A673 (cell line): Measurements from ENCODE around the gene CTNNA1. TPM values are rescaled to one million over a fixed set of nuclear protein-coding genes. Genes with fewer than 3 reads are reported as not detected.
A peak's percentile ranks its signal among the peaks of the same experiment; 100 is the strongest.

ENCODE experiments used
- BruUV-seq: library from RNA; stranded (reverse); fragments of 400-500 nt; replicated peaks from 2 replicates; lab custom pipeline; 2021; lab: Mats Ljungman, UMichigan
- CTCF ChIA-PET: fragments of 300-600 bp; sonication (Branson Sonifier 250); formaldehyde crosslinking; loops from one replicate; lab custom pipeline; 2022; ENCODE audit warnings: antibody characterized with exemption; lab: Charles Lee
- POLR2A ChIA-PET: fragments of 300-600 bp; sonication (Branson Sonifier 250); formaldehyde crosslinking; loops from one replicate; lab custom pipeline; 2022; ENCODE audit warnings: antibody characterized with exemption; ENCODE audit not compliant: low non-redundant PET; lab: Charles Lee
- DNase-seq: peaks from one replicate; pipeline ENCODE4 v3.0.0-alpha.2; 2015; ENCODE audit warnings: low spot score
- H3K27ac ChIP-seq: fragments of 200-600 bp; sonication (generic); 2 replicates; pipeline ENCODE4 v1.5.1; 2016; ENCODE audit warnings: mixed run types, low read depth, mild to moderate bottlenecking, mixed read lengths, antibody characterized with exemption, low read length; ENCODE audit not compliant: poor library complexity, severe bottlenecking
- H3K27me3 ChIP-seq: fragments of 200-600 bp; sonication (generic); replicated peaks from 2 replicates; pipeline ENCODE4 v1.6.1; 2017; ENCODE audit warnings: mixed run types, low read depth, mild to moderate bottlenecking, mixed read lengths, antibody characterized with exemption, low read length; ENCODE audit not compliant: insufficient read depth, poor library complexity
- H3K36me3 ChIP-seq: fragments of 200-600 bp; sonication (generic); 2 replicates; pipeline ENCODE4 v1.6.1; 2016; ENCODE audit warnings: mixed run types, mild to moderate bottlenecking, mixed read lengths, antibody characterized with exemption, low read length; ENCODE audit not compliant: insufficient read depth, poor library complexity, severe bottlenecking
- H3K4me1 ChIP-seq: fragments of 200-600 bp; sonication (generic); 2 replicates; pipeline ENCODE4 v1.6.1; 2017; ENCODE audit warnings: mixed run types, mild to moderate bottlenecking, mixed read lengths, antibody characterized with exemption, low read length; ENCODE audit not compliant: insufficient read depth, poor library complexity, severe bottlenecking
- H3K4me3 ChIP-seq: fragments of 200-600 bp; sonication (generic); 2 replicates; pipeline ENCODE4 v1.5.1; 2016; ENCODE audit warnings: low read depth, mixed run types, mild to moderate bottlenecking, mixed read lengths, low read length; ENCODE audit not compliant: poor library complexity, severe bottlenecking
- H3K9me3 ChIP-seq: fragments of 200-600 bp; sonication (generic); 2 replicates; pipeline ENCODE4 v1.6.1; 2016; ENCODE audit warnings: mixed run types, low read depth, mild to moderate bottlenecking, mixed read lengths, antibody characterized with exemption, low read length; ENCODE audit not compliant: poor library complexity, severe bottlenecking
- EZH2 ChIP-seq: fragments of 200-600 bp; sonication (generic); IDR thresholded peaks from 2 replicates; pipeline ENCODE4 v1.6.1; 2017; ENCODE audit warnings: borderline replicate concordance, low read depth, mild to moderate bottlenecking, mixed read lengths, antibody characterized with exemption, low read length; ENCODE audit not compliant: poor library complexity, severe bottlenecking
- intact Hi-C: fragments of 100-400 bp; cut with micrococcal nuclease; formaldehyde crosslinking; loops from one replicate; pipeline ENCODE4 v1.10.0; 2022; ENCODE audit not compliant: unreplicated experiment
- total RNA-seq: library from RNA; stranded (reverse); gene quantifications from 2 replicates; pipeline ENCODE4 v1.2.3, GENCODE V29; 2021
- TF ChIP-seq, protein P1 (sequence below): fragments of 300-800, 200-600 bp; sonication (generic); conservative IDR thresholded peaks from 2 replicates; pipeline ENCODE4 v1.5.1; 2017; ENCODE audit warnings: low read depth, mild to moderate bottlenecking, antibody characterized with exemption, low read length, moderate library complexity, mixed read lengths

CTNNA1 gene
- total RNA-seq, 1 experiment from 2014 or later = 249 TPM

- DNase-seq = no peak
- ChIA-PET POLR2A (interaction anchor here (0.6 kb wide), 1 partner anchor 503 kb away, joined by 5 read pairs; no protein-coding TSS in a partner anchor), CTCF (no interaction called here)
- no peaks in the 10 kb centered on the region for H3K27me3 ChIP-seq
- intact Hi-C loops = no loop called here
- no peaks in the 10 kb centered on the region for H3K9me3 ChIP-seq
- H3K27ac ChIP-seq = peak overlapping the region; percentile 47
- BruUV-seq = no TSS peak
- H3K4me1 ChIP-seq = peaks cover 50% of the 10 kb centered on the region
- peak overlapping the region; percentile 34 for H3K4me3 ChIP-seq
- no peaks in the 10 kb centered on the region for H3K36me3 ChIP-seq
- TF ChIP-seq EZH2 = no peak
- TF ChIP-seq, protein P1, sequence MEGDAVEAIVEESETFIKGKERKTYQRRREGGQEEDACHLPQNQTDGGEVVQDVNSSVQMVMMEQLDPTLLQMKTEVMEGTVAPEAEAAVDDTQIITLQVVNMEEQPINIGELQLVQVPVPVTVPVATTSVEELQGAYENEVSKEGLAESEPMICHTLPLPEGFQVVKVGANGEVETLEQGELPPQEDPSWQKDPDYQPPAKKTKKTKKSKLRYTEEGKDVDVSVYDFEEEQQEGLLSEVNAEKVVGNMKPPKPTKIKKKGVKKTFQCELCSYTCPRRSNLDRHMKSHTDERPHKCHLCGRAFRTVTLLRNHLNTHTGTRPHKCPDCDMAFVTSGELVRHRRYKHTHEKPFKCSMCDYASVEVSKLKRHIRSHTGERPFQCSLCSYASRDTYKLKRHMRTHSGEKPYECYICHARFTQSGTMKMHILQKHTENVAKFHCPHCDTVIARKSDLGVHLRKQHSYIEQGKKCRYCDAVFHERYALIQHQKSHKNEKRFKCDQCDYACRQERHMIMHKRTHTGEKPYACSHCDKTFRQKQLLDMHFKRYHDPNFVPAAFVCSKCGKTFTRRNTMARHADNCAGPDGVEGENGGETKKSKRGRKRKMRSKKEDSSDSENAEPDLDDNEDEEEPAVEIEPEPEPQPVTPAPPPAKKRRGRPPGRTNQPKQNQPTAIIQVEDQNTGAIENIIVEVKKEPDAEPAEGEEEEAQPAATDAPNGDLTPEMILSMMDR = no peak
These were observed 121.0 kb downstream of the CTNNA1 start for GRCh38 chr5:138874241-138874640.

DNA sequence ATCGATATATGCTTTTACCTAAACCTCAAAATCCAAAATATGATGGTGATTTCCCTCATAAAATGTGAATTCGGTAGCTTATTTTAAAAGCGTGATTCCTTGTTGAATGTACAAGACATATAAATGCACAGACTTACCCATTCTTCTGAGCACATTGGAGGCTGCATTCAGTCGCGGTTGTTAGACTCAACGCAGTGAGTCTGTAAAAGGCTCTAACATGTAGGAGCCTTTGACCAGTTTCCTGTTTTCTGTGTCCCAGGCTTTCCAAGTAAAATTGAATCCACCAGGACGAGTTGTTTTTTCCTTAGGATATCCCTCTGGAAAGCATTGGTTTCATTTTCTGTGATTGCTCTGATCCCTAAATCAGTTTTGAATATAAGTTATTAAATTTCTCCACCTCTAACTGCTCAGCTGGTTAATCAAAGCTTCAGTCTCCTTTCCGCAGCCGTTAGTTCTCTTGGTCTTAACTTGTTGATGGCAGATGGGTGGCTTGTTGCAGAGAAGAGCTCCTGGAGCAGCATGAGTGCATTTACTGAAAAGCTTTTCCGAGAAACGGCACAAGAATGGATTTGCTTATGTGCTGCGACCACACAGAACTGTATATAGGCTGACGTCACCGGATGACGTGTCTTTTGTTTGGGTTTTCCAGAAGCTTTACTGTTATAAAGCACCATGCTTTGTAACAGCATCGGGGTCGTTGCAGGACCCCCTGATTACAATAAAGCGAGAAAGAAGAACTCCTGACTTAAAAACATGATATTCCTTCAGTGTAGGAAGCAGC lies 121.7 kb downstream of the CTNNA1 start, which contains the start of gene LRRTM2:
LRRTM2 (minus strand) TSS at position 565 of the 781 bp plus-strand sequence; CDS start at position 141, 424 bp downstream.
- Histone ChIP-seq H3K36me3 (no peaks in the 10 kb centered on the region), H3K27me3 (no peaks in the 10 kb centered on the region), H3K4me1 (peaks cover 50% of the 10 kb centered on the region), H3K9me3 (no peaks in the 10 kb centered on the region), H3K4me3 (peak within 1 kb of the TSS; percentile 34), H3K27ac (peak within 1 kb of the TSS; percentile 47)
- intact Hi-C loops = no loop called here
- ChIA-PET CTCF (no interaction called here), POLR2A (no interaction called here)
- TF ChIP-seq, protein P1 = no peak
- no peak for TF ChIP-seq EZH2
- BruUV-seq = TSS peak; percentile 79
- DNase-seq = peak; percentile 82

- ChIA-PET POLR2A (no interaction called here), CTCF (no interaction called here)
- Histone ChIP-seq H3K27me3 (no peaks in the 10 kb centered on the region), H3K36me3 (no peaks in the 10 kb centered on the region), H3K4me1 (peaks cover 50% of the 10 kb centered on the region), H3K9me3 (no peaks in the 10 kb centered on the region), H3K27ac (peak overlapping the region; percentile 47), H3K4me3 (peak overlapping the region; percentile 34)
- intact Hi-C loops = no loop called here
- no TSS peak for BruUV-seq
- TF ChIP-seq, protein P1 = no peak
- no peak for TF ChIP-seq EZH2
- no peak for DNase-seq
These were observed 122.3 kb downstream of the CTNNA1 start for GRCh38 chr5:138875552-138875875.
